LNCAP (cell line): Measurements from ENCODE around the gene KLK2.

Experiments used
- CTCF ChIP-seq: fragments of 450-650 bp; IDR thresholded peaks from 2 replicates; pipeline ENCODE4 v1.5.1; 2017; ENCODE audit warnings: mild to moderate bottlenecking

KLK2 gene

GRCh38 chr19:50911206-50912101 lies 38.2 kb downstream of the KLK2 start, which contains the start of gene KLK4:
KLK4 (minus strand) TSS chr19:50911395; CDS start chr19:50910738, 657 bp downstream.
- no peak for TF ChIP-seq CTCF

GRCh38 chr19:50912102-50912599 lies 38.9 kb downstream of the KLK2 start:
- TF ChIP-seq CTCF: no peak

GRCh38 chr19:50912727-50913716 lies 39.8 kb downstream of the KLK2 start:
- no peak for TF ChIP-seq CTCF

- no peak for TF ChIP-seq CTCF
Measured at GRCh38 chr19:50916069-50916468, 42.8 kb downstream of the KLK2 start.

GRCh38 chr19:50921426-50922316 lies 48.4 kb downstream of the KLK2 start:
- no peak for TF ChIP-seq CTCF

GRCh38 chr19:50922317-50922853 lies 49.1 kb downstream of the KLK2 start:
- TF ChIP-seq CTCF: peak; percentile 78
